HepG2 (cell line): ENCODE measurements around the gene LAMA5. TPM values are rescaled to one million over a fixed set of nuclear protein-coding genes. Genes with fewer than 3 reads are reported as not detected.
A peak's percentile ranks its signal among the peaks of the same experiment; 100 is the strongest.

Experiments
- AGO2 ChIP-seq: fragments of 200-400 bp; formaldehyde crosslinking; optimal IDR thresholded peaks from 2 replicates; pipeline ENCODE3; 2017; ENCODE audit warnings: mild to moderate bottlenecking, low read depth, low read length, moderate library complexity
- ATF7 ChIP-seq, 2 experiments: fragments of 450-650 bp in 1 of 2; sonication (generic) in 1 of 2; formaldehyde crosslinking in 1 of 2; IDR thresholded peaks; 2 replicates each; pipeline versions ENCODE4 v1.4.0 to v1.6.1; 2016 to 2020; ENCODE audit warnings: antibody characterized with exemption in 1 of 2, mild to moderate bottlenecking in 1 of 2, missing genetic modification reagents in 1 of 2
- ATF7-NPFF ChIP-seq: sonication (generic); formaldehyde crosslinking; IDR thresholded peaks from 2 replicates; pipeline ENCODE4 v1.8.1; 2023; ENCODE audit warnings: mild to moderate bottlenecking, low read depth, missing genetic modification reagents, moderate library complexity
- DPF2 ChIP-seq: sonication (generic); formaldehyde crosslinking; IDR thresholded peaks from 2 replicates; pipeline ENCODE4 v1.4.0; 2020; ENCODE audit warnings: mild to moderate bottlenecking, low read depth, missing genetic modification reagents, borderline replicate concordance
- FOXK1 ChIP-seq: sonication (generic); formaldehyde crosslinking; IDR thresholded peaks from 2 replicates; pipeline ENCODE4 v1.4.0; 2020; ENCODE audit warnings: low read depth, missing genetic modification reagents, borderline replicate concordance
- HDAC1 ChIP-seq: sonication (generic); formaldehyde crosslinking; IDR thresholded peaks from 2 replicates; pipeline ENCODE4 v1.5.1; 2020; ENCODE audit warnings: mild to moderate bottlenecking, missing genetic modification reagents
- HDAC2 ChIP-seq: sonication (generic); formaldehyde crosslinking; IDR thresholded peaks from 2 replicates; pipeline ENCODE4 v1.4.0; 2020; ENCODE audit warnings: missing genetic modification reagents
- IRX3 ChIP-seq: sonication (generic); formaldehyde crosslinking; IDR thresholded peaks from 2 replicates; pipeline ENCODE4 v1.8.1; 2023; ENCODE audit warnings: mild to moderate bottlenecking, low read depth, missing genetic modification reagents, borderline replicate concordance
- MYNN ChIP-seq: sonication (generic); formaldehyde crosslinking; IDR thresholded peaks from 2 replicates; pipeline ENCODE4 v1.4.0; 2020; ENCODE audit warnings: mild to moderate bottlenecking, low read depth, missing genetic modification reagents
- NCOR1 ChIP-seq: fragments of 200-600 bp; sonication (generic); IDR thresholded peaks from 2 replicates; pipeline ENCODE4 v1.7.0; 2017; ENCODE audit warnings: antibody characterized with exemption, low read length, borderline replicate concordance
- RFX3 ChIP-seq: IDR thresholded peaks from 2 replicates; pipeline ENCODE4 v1.6.1; 2016; ENCODE audit warnings: missing biosample characterization, missing genetic modification reagents
- TRIM22 ChIP-seq: fragments of 450-650 bp; IDR thresholded peaks from 2 replicates; pipeline ENCODE4 v1.6.1; 2017
- XBP1 ChIP-seq: sonication (generic); formaldehyde crosslinking; IDR thresholded peaks from 2 replicates; pipeline ENCODE4 v1.5.0; 2020; ENCODE audit warnings: missing genetic modification reagents
- ZBTB10 ChIP-seq: sonication (generic); formaldehyde crosslinking; IDR thresholded peaks from 2 replicates; pipeline ENCODE4 v1.4.0; 2020; ENCODE audit warnings: missing genetic modification reagents, borderline replicate concordance
- ZFY ChIP-seq: sonication (generic); formaldehyde crosslinking; IDR thresholded peaks from 2 replicates; pipeline ENCODE4 v1.4.0; 2020; ENCODE audit warnings: missing genetic modification reagents
- ZKSCAN1 ChIP-seq: fragments of 150-350 bp; IDR thresholded peaks from 2 replicates; pipeline ENCODE4 v1.6.1; 2014; ENCODE audit warnings: low read length
- ZNF746 ChIP-seq: sonication (generic); formaldehyde crosslinking; IDR thresholded peaks from 2 replicates; pipeline ENCODE4 v1.8.0; 2022; ENCODE audit warnings: mild to moderate bottlenecking, missing genetic modification reagents
- ZNF747 ChIP-seq: sonication (generic); formaldehyde crosslinking; IDR thresholded peaks from 2 replicates; pipeline ENCODE4 v1.8.1; 2023; ENCODE audit warnings: missing genetic modification reagents, mild to moderate bottlenecking, borderline replicate concordance
- polyA plus RNA-seq, 8 experiments: library from polyadenylated mRNA; depleted of rRNA in 3 of 8; stranded (reverse) in 7 of 8; unstranded in 1 of 8; fragments of >200 nt; fragmentation: Illumina TruSeq in 4 of 8; extraction: Trizol in 4 of 8; gene quantifications; 2 replicates each; pipeline versions ENCODE4 v1.2.1 to v1.2.3, GENCODE V29; 2011 to 2016; ENCODE audit warnings: low read depth in 4 of 8, missing spikeins in 1 of 8, mixed read lengths in 1 of 8; ENCODE audit not compliant: insufficient read depth in 1 of 8
- total RNA-seq, 5 experiments: library from RNA; depleted of rRNA; stranded (reverse); fragments of >200 nt; fragmentation: Illumina TruSeq; extraction: Trizol; gene quantifications; 2 replicates each; pipeline ENCODE4 v1.2.3, GENCODE V29; 2016; ENCODE audit warnings: low read depth in 1 of 5
- TF ChIP-seq, protein P1 (sequence below): sonication (generic); formaldehyde crosslinking; IDR thresholded peaks from 2 replicates; pipeline ENCODE4 v1.4.0; 2020; ENCODE audit warnings: missing genetic modification reagents, borderline replicate concordance

The LAMA5 gene
- total and polyA plus RNA-seq, 2 of the 13 experiments (the other 11 are each of a cell fraction or from before 2014, with no cell fraction given), result 21.0 to 44.7 TPM

DNA sequence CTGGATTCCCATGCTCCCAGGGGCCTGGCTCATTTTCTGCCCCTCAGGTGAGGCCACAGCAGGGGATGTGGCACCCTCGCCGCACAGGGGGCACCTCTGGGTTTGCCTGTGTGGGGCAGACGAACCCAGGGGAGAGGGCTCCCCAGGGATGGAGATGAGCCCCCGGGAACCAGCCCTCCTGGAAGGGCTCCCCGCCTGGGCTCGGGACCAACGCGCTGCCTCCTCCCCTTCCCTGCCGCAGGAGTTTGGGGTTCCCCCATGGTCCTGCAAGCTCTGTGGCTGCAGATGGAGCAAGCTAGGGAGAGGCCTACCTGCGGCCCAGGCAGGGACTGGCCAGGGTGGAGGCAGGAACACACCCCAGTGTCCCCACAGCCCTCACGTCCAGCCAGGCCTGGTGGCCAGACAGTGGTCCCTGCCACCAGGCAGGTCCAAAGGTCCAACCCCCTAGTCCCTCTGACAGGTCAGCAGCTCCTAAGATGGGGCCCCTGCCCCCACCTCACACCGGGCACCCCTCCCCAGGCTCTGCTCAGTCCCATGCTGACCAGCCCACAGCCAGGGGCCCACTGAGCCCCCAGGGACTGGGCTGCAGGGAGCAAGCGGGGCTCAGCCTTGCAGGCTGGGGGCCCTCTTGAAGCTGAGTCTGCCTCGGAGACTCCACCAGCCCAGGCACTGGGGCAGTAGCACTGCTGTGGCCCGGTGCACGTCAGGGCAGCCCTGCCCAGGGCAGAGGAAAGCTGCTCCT lies 13.7 kb downstream of the LAMA5 start (continued):
- TF ChIP-seq DPF2 (CRISPR knock-in tag), result 0 out of 2 replicates have a peak, but pooled peaks have one; percentile 55
- TF ChIP-seq RFX3, result no peak
- TF ChIP-seq ATF7 (IDR thresholded peaks at IDR 0.05), result no peak
- 0 out of 2 replicates have a peak, but pooled peaks have one; percentile 49 for TF ChIP-seq ATF7 (CRISPR knock-in tag; IDR thresholded peaks at IDR 0.05)
- peak; percentile 70 for TF ChIP-seq ZFY (CRISPR knock-in tag)
- TF ChIP-seq XBP1 (CRISPR knock-in tag), result no peak
- 0 out of 2 replicates have a peak, but pooled peaks have one; percentile 36 for TF ChIP-seq IRX3
- TF ChIP-seq NCOR1, result peak; percentile 47; the same call in 1 of the 2 replicates
- TF ChIP-seq HDAC2, result peak; percentile 51; the same call in 1 of the 2 replicates
- no peak for TF ChIP-seq FOXK1
- TF ChIP-seq ZNF747 (CRISPR knock-in tag), result no peak
- TF ChIP-seq AGO2, result peak; percentile 82
- 0 out of 2 replicates have a peak, but pooled peaks have one; percentile 25 for TF ChIP-seq HDAC1 (CRISPR knock-in tag)
- TF ChIP-seq ZBTB10 (CRISPR knock-in tag), result peak; percentile 91
- no peak for TF ChIP-seq ATF7-NPFF (CRISPR knock-in tag)
- TF ChIP-seq ZKSCAN1, result no peak
- no peak for TF ChIP-seq TRIM22
- TF ChIP-seq, protein P1, sequence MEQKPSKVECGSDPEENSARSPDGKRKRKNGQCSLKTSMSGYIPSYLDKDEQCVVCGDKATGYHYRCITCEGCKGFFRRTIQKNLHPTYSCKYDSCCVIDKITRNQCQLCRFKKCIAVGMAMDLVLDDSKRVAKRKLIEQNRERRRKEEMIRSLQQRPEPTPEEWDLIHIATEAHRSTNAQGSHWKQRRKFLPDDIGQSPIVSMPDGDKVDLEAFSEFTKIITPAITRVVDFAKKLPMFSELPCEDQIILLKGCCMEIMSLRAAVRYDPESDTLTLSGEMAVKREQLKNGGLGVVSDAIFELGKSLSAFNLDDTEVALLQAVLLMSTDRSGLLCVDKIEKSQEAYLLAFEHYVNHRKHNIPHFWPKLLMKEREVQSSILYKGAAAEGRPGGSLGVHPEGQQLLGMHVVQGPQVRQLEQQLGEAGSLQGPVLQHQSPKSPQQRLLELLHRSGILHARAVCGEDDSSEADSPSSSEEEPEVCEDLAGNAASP (CRISPR knock-in tag), result peak; percentile 44; the same call in 1 of the 2 replicates
- TF ChIP-seq ZNF746 (CRISPR knock-in tag), result peak; percentile 73
- no peak for TF ChIP-seq MYNN (CRISPR knock-in tag)
